Adrenal gland (tissue), 5 donors: ENCODE measurements around the gene PRKCE.

Source experiments
- CTCF ChIP-seq, 6 experiments: fragments of 450-650 bp in 4 of 6; fragments of 200-600 bp in 2 of 6; sonication (generic) in 1 of 6; IDR thresholded peaks; 1 replicate in 5 of 6; 2 replicates in 1 of 6; pipeline versions ENCODE4 v1.5.1 to v1.8.0; 2016 to 2021; ENCODE audit warnings: antibody characterized with exemption in 6 of 6, mild to moderate bottlenecking in 2 of 6, moderate library complexity in 1 of 6
- POLR2A ChIP-seq, 2 donors: fragments of 450-650 bp; IDR thresholded peaks; one replicate each; pipeline ENCODE4 v1.6.1; 2017; ENCODE audit warnings: antibody characterized with exemption in 2 of 2, mild to moderate bottlenecking in 2 of 2, moderate library complexity in 1 of 2
- donor health status: DM: no; HTN: no; CAD: no.

- TF ChIP-seq CTCF (IDR thresholded peaks at IDR 0.05), result no peak
- no peak for TF ChIP-seq POLR2A (IDR thresholded peaks at IDR 0.05)
Measured at GRCh38 chr2:46097714-46098480, 446.4 kb downstream of the PRKCE start.
